Left lobe of liver (tissue), 2 donors: ENCODE data around the gene SPRED2. TPM values are rescaled to one million over a fixed set of nuclear protein-coding genes. Genes with fewer than 3 reads are reported as not detected.

Source experiments
- ATAC-seq: fragments of 200-7000 bp; cut with Tn5 transposase; one replicate; pipeline ENCODE4 v1.9.1; 2020; ENCODE audit warnings: mild to moderate bottlenecking, moderate library complexity
- DNase-seq: peaks from one replicate; pipeline ENCODE4 v3.0.0-alpha.2; 2020; ENCODE audit warnings: low spot score
- total RNA-seq: library from RNA; stranded (reverse); gene quantifications from one replicate; pipeline ENCODE4 v1.2.1, GENCODE V29; 2021
- donor health status: DM: no; HTN: no; CAD: no; lungs with moderate emphysema.
- donor health status: DM: no; HTN: yes; CAD: no.

Gene SPRED2
- total RNA-seq, 1 donor from 2014 or later = 17.3 TPM

GRCh38 chr2:65388596-65389390 lies 43.6 kb downstream of the SPRED2 start:
- no peak for DNase-seq
- ATAC-seq = no peak

- DNase-seq = no peak
- ATAC-seq = no peak
Observed at GRCh38 chr2:65388051-65388531, 44.3 kb downstream of the SPRED2 start.

- DNase-seq (no peak), ATAC-seq (no peak)
Observed at GRCh38 chr2:65386989-65387388, 45.4 kb downstream of the SPRED2 start.

DNA sequence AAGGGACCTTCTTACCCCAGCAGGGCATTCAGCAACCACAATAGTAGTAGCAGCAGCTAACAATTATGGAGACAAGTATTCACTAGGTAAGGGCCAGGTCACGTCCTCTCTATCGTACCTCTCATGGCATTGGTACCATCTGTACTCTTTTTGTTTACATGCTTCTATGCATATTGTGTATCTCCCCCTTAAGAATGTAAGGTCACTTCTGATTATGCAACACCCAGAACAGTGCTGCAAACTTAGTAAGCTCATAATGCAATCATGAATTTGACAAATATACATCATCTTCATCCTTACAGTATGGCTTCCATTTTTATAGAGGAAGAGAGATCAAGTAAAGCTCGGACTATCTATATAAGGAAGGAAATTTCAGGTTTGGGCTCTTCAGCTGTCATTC lies 46.1 kb downstream of the SPRED2 start:
- ATAC-seq (no peak), DNase-seq (no peak)

- no peak for DNase-seq
- ATAC-seq = peak; percentile 7
Observed at GRCh38 chr2:65383541-65384488, 48.6 kb downstream of the SPRED2 start.

- ATAC-seq (peak; percentile 77), DNase-seq (peak; percentile 81)
Observed at GRCh38 chr2:65382776-65383357, 49.5 kb downstream of the SPRED2 start.

GRCh38 chr2:65382323-65382722 lies 50.1 kb downstream of the SPRED2 start:
- DNase-seq (no peak), ATAC-seq (no peak)

DNA sequence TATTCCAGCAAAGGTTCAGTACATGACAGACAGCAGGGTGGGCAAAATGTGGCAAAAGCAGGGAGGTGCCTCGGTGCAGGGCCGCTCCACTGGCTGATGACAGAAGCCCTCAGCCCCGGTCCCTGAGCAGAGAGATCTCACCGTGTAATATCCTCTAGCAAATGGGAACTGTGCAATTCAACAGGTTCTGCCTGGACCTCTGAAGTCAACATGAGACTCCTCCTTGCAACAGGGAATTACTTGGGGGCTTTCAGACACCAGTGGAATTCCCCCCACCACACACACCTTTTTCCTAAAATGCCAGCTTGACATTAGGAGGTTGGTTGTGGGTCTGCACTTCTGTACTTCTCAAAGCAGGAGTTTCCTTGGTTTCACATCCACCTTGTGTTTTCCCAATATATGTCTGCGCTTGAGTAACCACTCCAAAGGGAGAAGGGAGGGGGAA lies 50.8 kb downstream of the SPRED2 start:
- ATAC-seq = no peak

GRCh38 chr2:65380255-65380654 lies 52.1 kb downstream of the SPRED2 start:
- no peak for DNase-seq
- ATAC-seq = no peak

More for the DNA sequence above, 50.8 kb downstream of the SPRED2 start:
- no peak for DNase-seq

- DNase-seq (no peak), ATAC-seq (no peak)
Observed at GRCh38 chr2:65379721-65380171, 52.7 kb downstream of the SPRED2 start.

- DNase-seq (no peak), ATAC-seq (no peak)
Observed at GRCh38 chr2:65379223-65379622, 53.2 kb downstream of the SPRED2 start.

- DNase-seq (no peak), ATAC-seq (no peak)
Observed at GRCh38 chr2:65378290-65378689, 54.1 kb downstream of the SPRED2 start.

- no peak for DNase-seq
- peak; percentile 5 for ATAC-seq
Observed at GRCh38 chr2:65377556-65378192, 54.7 kb downstream of the SPRED2 start.

DNA sequence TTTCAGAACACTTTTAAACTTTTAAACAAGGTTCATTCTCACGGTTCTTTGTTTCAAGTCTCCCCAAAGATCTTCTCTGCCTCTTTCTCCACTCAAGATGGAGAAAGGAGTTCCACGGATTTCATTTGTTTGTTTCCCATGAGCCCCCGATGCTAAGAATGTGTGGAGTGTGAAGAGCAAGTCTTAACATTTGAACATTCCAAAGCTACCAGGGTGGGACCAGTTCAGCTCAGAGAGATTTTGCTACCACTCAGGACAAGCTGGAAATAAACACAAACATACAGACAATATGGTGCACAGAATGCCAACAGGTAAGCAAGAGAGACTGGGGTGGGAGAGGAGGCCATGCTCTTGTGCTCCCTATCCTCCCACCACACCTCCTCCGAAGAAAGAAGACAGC lies 56.7 kb downstream of the SPRED2 start:
- ATAC-seq = no peak
- DNase-seq = no peak

DNA sequence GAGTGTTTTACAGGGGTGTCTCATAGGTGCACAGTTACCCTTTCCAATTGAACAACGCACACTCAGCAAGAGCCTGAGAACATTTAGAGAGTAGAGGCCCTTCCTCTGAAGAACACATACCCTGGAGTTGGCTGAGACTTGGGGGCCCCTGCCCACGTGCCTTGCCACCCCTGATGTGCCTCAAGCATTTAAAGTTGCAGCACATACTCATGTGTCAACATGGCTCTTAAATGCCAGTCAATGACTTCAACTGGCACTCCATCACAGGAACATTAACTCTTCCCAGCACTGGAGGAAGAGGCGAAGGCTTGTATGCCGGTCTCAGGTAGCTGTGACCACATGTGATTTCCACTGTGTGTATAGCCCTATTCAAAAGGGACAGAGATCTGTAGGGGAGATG lies 57.4 kb downstream of the SPRED2 start:
- no peak for ATAC-seq
- DNase-seq = no peak

- DNase-seq = no peak
- ATAC-seq = peak; percentile 42
Observed at GRCh38 chr2:65374575-65374974, 57.8 kb downstream of the SPRED2 start.

DNA sequence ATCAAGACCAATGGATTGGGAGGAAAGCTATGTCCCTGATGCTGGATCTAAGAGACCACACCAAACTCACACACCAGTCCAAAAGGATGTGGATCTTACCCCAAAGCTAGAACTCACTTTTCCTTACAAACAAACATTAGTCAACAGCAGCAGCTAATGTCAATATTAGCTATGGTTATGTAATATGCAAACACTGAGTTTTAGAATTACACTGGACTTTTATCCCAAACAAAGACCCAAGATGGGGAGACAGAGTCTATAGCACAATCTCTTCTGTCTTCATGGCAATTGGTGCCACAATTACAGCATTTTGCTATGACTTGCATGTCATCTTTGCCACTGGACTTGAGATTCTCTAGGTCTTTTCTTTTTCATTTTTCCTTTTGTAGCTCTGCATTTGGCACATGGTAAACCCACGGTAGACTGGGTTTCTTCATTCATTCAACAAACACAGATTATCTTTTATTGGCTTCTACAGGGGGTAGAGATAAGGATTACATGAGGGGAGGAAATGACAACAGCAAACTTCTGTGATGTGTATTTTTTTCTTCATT lies 59.0 kb downstream of the SPRED2 start:
- no peak for DNase-seq
- ATAC-seq = peak; percentile 76

DNA sequence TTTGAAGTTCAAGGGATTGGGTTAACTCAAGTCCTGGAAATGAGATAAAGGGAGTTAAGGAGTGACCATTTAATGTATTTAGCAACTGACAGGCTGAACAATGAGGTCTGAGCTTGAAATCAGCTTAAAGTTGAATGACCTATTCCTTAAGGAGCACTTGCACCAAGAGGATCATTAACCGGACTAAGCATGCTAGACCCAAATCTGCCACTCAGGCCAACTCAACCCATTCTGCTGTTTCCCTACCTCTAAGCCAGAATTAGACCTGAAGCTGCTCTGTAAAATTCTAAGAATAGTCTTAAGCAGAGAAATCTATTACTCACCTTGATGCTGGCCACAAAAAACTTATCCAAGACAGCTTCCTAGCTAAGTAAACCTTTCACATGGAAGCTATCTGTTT lies 59.8 kb downstream of the SPRED2 start:
- DNase-seq (no peak), ATAC-seq (no peak)

DNA sequence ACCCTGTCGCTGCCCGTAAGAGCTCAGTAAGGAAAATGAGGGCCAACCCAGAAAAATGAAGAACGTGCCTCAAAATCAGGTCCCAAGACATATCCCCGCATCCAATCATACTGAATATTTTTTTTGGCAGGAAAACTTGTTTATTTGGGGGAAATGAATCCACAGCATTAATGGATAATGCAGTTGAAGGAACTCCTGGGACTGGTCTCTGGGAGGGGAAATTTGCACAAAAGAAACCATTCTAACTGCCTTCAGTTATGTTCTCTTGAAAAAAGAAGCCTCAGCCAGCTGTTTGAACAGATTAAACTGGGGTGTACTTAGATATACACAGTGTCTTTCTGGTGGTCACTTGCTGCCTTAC lies 61.3 kb downstream of the SPRED2 start:
- DNase-seq = no peak
- ATAC-seq = no peak

DNA sequence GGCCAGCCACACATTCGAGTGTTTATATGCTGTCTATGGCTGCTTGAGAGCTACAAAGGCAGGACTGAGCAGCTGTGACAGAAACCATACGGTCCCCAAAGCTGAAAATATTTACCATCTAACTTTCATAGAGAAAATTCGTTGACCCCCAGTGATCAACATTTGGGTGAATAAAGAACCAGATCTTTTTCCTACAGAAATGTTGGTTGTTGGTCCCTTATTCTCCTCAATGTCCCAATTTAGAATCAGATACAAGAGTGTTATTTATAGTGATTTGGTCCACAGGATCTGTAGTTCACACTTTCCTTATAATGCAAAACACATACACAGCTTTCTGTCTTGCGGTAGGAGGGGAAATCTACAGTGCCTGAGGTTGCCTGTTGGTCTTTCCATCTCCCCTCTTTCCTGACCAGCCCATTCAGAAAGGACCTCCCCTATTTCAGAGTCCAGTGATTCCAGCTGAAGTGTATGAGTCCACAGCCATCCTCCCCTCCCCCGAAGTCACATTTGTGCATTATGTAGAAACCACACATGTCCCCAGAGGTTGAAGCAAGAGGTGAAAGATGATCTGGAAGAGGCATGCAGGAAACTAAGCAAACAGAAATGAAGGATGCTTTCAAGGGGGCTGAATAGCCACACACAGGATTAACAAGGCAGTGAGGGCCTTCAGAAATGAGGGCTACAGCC lies 61.9 kb downstream of the SPRED2 start:
- ATAC-seq = peak; percentile 23
- DNase-seq = no peak
